Lower leg skin (tissue), 3 donors: ENCODE results near the gene KRT10.

Experiments used
- POLR2A ChIP-seq, 2 donors: fragments of 450-650 bp; IDR thresholded peaks; one replicate each; pipeline ENCODE4 v1.6.1; 2016 to 2017; ENCODE audit warnings: antibody characterized with exemption in 2 of 2, mild to moderate bottlenecking in 1 of 2, moderate library complexity in 1 of 2
- TF ChIP-seq, protein P1 (sequence below), 3 donors: fragments of 450-650 bp; IDR thresholded peaks; one replicate each; pipeline ENCODE4 v1.5.1; 2016; ENCODE audit warnings: antibody characterized with exemption in 3 of 3, mild to moderate bottlenecking in 3 of 3, moderate library complexity in 2 of 3

DNA sequence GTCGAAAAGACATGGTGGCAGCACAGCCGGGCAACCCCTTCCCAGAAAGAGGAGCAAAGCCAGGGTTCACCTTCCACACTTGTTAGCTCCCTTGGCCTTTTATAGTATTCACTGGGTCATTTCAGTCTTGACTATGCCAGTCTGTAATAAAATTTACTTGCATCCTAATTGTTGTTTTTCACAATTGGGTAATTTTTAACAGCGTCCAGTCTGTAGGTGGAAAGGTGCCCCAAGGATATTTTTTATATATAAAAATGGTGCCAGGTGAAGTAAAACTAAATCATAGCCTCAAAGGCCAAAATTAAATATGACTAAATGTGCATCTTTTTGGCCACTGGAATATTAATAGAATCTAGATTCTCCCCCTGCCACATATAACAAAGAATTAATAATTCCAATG lies 50.3 kb downstream of the KRT10 start, which contains the start of gene KRT26:
- no peak for TF ChIP-seq POLR2A (IDR thresholded peaks at IDR 0.05)
- TF ChIP-seq, protein P1, sequence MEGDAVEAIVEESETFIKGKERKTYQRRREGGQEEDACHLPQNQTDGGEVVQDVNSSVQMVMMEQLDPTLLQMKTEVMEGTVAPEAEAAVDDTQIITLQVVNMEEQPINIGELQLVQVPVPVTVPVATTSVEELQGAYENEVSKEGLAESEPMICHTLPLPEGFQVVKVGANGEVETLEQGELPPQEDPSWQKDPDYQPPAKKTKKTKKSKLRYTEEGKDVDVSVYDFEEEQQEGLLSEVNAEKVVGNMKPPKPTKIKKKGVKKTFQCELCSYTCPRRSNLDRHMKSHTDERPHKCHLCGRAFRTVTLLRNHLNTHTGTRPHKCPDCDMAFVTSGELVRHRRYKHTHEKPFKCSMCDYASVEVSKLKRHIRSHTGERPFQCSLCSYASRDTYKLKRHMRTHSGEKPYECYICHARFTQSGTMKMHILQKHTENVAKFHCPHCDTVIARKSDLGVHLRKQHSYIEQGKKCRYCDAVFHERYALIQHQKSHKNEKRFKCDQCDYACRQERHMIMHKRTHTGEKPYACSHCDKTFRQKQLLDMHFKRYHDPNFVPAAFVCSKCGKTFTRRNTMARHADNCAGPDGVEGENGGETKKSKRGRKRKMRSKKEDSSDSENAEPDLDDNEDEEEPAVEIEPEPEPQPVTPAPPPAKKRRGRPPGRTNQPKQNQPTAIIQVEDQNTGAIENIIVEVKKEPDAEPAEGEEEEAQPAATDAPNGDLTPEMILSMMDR (IDR thresholded peaks at IDR 0.05) = no peak
